ENCODE results near the gene P2RX2.

Gene P2RX2

DNA sequence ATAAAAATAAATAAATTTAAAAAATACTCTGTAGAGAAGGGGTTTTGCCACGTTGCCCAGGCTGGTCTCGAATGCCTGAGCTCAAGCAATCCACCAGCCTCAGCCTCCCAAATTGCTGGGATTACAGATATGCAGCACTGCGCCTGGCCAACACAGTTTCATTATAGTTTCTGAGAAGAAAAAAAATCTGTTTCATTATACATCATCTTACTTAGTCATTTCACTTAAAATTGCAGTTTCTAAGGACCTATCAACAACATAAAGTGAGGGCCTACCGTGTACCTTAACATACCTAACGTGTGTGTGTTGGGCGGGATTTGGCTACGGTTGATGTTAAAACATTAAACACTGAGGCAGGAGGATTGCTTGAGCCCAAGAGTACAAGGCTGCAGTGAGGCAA, 28.3 kb downstream of the P2RX2 start:
- WGBS, 2 experiments, result 97 to 98% methylated on average over 7 of the region's 7 CpGs
- Histone ChIP-seq H3K4me3 (ENCODE audit: insufficient read depth, low read depth, low read length) (no peak overlapping the region), H3K27me3 (ENCODE audit: control insufficient read depth, insufficient read depth, low read length, poor library complexity, severe bottlenecking) (no peaks in the 10 kb centered on the region), H3K27ac (ENCODE audit: insufficient read depth, low read depth, low read length, poor library complexity, severe bottlenecking) (no peak overlapping the region), H3K9me3 (ENCODE audit: control insufficient read depth, low read length) (no peaks in the 10 kb centered on the region), H3K36me3 (ENCODE audit: control insufficient read depth, insufficient read depth, low read length) (peaks cover 47% of the 10 kb centered on the region), H3K4me1 (ENCODE audit: control insufficient read depth, insufficient read depth, low read length) (no peaks in the 10 kb centered on the region)

DNA sequence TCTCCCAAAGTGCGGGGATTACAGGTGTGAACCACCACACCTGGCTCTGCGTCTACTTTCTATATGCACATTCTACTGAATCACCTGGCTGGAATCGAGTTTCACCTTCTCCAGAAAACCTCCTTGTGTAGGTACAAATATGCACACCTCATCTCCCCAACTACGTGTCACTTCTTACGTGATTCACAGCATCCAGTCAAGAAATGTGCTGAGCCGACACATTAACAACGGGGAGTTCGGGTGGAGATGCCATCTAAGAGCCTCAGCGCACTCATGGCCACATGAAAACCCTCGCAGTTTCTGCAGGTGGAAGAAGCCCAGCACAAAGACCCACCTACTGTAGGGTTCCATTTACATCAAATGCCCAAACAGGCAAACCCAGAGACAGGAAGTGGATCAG, 29.3 kb downstream of the P2RX2 start:
- H3K9me3 ChIP-seq (ENCODE audit: control insufficient read depth, low read length), result no peaks in the 10 kb centered on the region
- WGBS, 2 experiments, result 95 to 96% methylated on average over 10 of the region's 10 CpGs
- H3K4me3 ChIP-seq (ENCODE audit: insufficient read depth, low read depth, low read length), result no peak overlapping the region
- no peaks in the 10 kb centered on the region for H3K27me3 ChIP-seq (ENCODE audit: control insufficient read depth, insufficient read depth, low read length, poor library complexity, severe bottlenecking)
- no peak overlapping the region for H3K27ac ChIP-seq (ENCODE audit: insufficient read depth, low read depth, low read length, poor library complexity, severe bottlenecking)
- H3K4me1 ChIP-seq (ENCODE audit: control insufficient read depth, insufficient read depth, low read length), result no peaks in the 10 kb centered on the region
- peaks cover 46% of the 10 kb centered on the region for H3K36me3 ChIP-seq (ENCODE audit: control insufficient read depth, insufficient read depth, low read length)

DNA sequence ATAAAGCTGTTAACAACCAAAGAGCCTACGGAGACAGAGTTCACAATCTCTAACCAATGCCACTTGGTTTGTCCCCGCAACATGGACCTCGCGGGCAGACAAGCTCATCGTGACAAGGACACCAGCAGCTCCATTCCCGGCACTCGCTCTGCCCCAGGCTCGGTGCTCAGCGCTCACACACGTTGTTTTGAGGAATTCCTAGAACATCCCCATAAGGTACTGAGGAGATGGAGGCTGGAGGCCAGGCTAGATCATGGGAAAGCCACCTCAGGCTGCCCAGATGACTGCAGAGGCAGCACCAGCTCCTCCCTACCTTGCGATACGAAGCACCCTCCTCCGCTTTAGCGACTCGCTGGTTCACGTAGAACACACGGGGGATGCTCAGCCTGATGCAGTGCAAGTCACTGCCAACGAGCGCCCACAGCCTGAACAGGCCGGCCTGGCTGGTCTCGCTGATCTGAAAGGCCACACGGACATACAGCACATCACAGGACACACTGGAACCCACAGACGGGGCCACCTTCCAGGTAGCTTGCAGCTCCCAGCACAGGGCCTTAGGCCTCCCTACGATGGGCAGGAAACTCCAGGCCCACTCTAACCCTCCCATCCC, 30.1 kb downstream of the P2RX2 start:
- WGBS, 2 experiments, result 95 to 96% methylated on average over 24 of the region's 24 CpGs

DNA sequence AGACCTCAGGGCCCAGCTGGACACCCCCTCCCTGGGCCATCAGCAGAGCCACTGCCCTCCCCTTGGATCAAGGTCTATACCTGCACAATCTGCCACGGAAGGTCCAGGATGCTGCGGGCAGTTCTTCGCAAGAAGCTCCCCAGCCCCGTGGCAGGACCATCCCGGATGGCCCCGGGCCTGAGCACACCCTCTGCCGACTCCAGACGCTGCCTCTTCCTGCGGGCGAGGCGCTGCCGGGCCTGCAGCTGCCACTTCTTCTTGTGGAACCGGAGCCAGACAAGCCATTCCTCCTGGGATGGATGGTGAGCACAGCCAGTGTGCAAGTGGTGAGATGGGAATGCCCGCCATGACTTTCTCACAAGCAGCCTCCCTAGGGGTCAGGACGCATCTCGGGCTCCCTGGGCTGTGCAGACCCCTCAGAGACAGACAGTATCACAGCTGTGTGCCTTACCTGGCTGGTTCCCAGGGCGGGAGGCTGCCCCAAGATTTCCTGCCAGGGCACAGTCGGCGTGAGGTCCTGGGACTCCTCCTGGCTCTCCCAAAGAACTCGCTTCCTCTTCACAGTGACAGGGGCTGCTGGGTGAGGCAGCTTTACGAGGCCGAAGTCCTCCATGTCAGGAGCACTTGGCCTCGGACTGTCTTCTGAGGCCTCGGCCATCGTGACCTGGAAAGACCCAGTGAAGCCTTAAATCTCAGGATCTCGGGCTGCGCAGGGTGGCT, 30.8 kb downstream of the P2RX2 start:
- no peaks in the 10 kb centered on the region for H3K27me3 ChIP-seq (ENCODE audit: control insufficient read depth, insufficient read depth, low read length, poor library complexity, severe bottlenecking)
- H3K4me3 ChIP-seq (ENCODE audit: insufficient read depth, low read depth, low read length), result no peak overlapping the region
- no peaks in the 10 kb centered on the region for H3K4me1 ChIP-seq (ENCODE audit: control insufficient read depth, insufficient read depth, low read length)
- no peaks in the 10 kb centered on the region for H3K9me3 ChIP-seq (ENCODE audit: control insufficient read depth, low read length)
- WGBS, 2 experiments, result 94 to 95% methylated on average over 27 of the region's 27 CpGs
- H3K36me3 ChIP-seq (ENCODE audit: control insufficient read depth, insufficient read depth, low read length), result peaks cover 41% of the 10 kb centered on the region
- no peak overlapping the region for H3K27ac ChIP-seq (ENCODE audit: insufficient read depth, low read depth, low read length, poor library complexity, severe bottlenecking)

More for the DNA sequence above, 30.1 kb downstream of the P2RX2 start:
- Histone ChIP-seq H3K27ac (ENCODE audit: insufficient read depth, low read depth, low read length, poor library complexity, severe bottlenecking) (no peak overlapping the region), H3K36me3 (ENCODE audit: control insufficient read depth, insufficient read depth, low read length) (peaks cover 41% of the 10 kb centered on the region), H3K4me1 (ENCODE audit: control insufficient read depth, insufficient read depth, low read length) (no peaks in the 10 kb centered on the region), H3K27me3 (ENCODE audit: control insufficient read depth, insufficient read depth, low read length, poor library complexity, severe bottlenecking) (no peaks in the 10 kb centered on the region), H3K4me3 (ENCODE audit: insufficient read depth, low read depth, low read length) (no peak overlapping the region), H3K9me3 (ENCODE audit: control insufficient read depth, low read length) (no peaks in the 10 kb centered on the region)

DNA sequence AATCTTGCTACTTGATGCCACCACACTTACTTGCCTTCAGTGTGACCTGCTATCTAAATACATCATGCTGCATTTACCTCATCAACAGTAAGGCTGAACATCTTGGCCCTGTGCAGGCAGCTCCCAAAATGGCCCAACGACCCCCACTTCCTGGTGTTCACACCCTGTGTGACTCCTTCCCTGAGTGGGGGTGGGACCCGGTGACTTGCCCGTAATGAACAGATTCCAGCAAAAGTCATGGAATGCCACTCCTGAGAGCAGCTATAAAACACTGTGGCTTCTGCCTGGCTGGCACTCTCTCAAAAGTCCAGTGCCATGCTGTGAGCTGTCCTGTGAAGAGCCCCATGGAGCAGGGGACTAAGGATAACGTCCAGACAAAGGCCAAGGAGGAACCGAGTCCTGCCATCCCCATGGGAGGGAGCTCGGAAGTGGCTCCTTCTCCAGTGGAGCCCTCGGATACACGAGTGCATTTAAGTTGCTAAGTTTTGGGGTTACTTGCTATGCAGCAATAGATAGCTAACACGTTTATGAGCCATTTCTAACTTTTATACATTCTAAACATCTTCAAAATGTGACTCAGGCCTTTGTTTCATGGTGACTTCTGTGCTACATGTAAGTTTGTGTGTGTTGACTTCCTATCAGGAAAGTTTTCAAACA, 33.0 kb downstream of the P2RX2 start:
- Histone ChIP-seq H3K27me3 (ENCODE audit: control insufficient read depth, insufficient read depth, low read length, poor library complexity, severe bottlenecking) (no peaks in the 10 kb centered on the region), H3K36me3 (ENCODE audit: control insufficient read depth, insufficient read depth, low read length) (peaks cover 52% of the 10 kb centered on the region), H3K4me3 (ENCODE audit: insufficient read depth, low read depth, low read length) (no peak overlapping the region), H3K9me3 (ENCODE audit: control insufficient read depth, low read length) (no peaks in the 10 kb centered on the region), H3K27ac (ENCODE audit: insufficient read depth, low read depth, low read length, poor library complexity, severe bottlenecking) (no peak overlapping the region), H3K4me1 (ENCODE audit: control insufficient read depth, insufficient read depth, low read length) (no peaks in the 10 kb centered on the region)
- 88 to 89% methylated on average over 9 of the region's 9 CpGs for WGBS, 2 experiments

DNA sequence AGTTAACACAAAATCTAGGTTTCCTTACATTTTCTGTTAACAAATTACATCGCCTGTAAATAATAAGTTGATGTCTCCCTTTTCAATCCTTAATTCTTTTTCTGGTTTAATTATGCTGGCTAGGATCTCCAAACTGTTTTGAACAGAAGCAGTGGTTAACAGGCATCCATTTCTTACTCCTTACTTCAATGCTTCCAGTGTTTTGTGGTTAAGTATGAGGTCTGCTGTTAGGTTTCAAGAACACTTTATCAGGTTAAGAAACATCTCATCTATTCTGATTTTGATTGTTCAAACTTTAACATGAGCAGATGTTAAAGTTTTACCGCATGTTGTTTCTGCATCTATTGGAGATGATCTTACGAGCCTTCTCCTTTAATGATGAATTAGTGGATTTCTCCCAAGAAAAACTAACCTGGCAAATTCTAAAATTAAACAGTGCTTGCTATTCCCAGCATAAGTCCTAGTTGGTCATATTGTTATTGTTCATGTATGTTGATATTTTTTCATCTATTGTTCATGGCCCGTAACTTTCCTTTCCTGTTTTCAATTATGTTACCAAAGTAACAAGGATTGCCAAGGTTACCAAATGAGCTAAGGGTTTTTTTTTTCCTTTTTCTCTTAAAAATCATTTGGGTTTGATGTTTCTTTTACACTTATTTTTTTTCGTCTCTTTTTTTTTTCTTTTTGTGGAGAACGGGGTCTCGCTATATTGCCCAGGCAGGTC, 35.2 kb downstream of the P2RX2 start:
- H3K9me3 ChIP-seq (ENCODE audit: control insufficient read depth, low read length), result no peaks in the 10 kb centered on the region
- H3K27ac ChIP-seq (ENCODE audit: insufficient read depth, low read depth, low read length, poor library complexity, severe bottlenecking), result no peak overlapping the region
- WGBS, 2 experiments, result 95 to 100% methylated on average over 3 to 7 of the region's 7 CpGs
- no peak overlapping the region for H3K4me3 ChIP-seq (ENCODE audit: insufficient read depth, low read depth, low read length)
- no peaks in the 10 kb centered on the region for H3K4me1 ChIP-seq (ENCODE audit: control insufficient read depth, insufficient read depth, low read length)
- no peaks in the 10 kb centered on the region for H3K27me3 ChIP-seq (ENCODE audit: control insufficient read depth, insufficient read depth, low read length, poor library complexity, severe bottlenecking)
- H3K36me3 ChIP-seq (ENCODE audit: control insufficient read depth, insufficient read depth, low read length), result peaks cover 59% of the 10 kb centered on the region

DNA sequence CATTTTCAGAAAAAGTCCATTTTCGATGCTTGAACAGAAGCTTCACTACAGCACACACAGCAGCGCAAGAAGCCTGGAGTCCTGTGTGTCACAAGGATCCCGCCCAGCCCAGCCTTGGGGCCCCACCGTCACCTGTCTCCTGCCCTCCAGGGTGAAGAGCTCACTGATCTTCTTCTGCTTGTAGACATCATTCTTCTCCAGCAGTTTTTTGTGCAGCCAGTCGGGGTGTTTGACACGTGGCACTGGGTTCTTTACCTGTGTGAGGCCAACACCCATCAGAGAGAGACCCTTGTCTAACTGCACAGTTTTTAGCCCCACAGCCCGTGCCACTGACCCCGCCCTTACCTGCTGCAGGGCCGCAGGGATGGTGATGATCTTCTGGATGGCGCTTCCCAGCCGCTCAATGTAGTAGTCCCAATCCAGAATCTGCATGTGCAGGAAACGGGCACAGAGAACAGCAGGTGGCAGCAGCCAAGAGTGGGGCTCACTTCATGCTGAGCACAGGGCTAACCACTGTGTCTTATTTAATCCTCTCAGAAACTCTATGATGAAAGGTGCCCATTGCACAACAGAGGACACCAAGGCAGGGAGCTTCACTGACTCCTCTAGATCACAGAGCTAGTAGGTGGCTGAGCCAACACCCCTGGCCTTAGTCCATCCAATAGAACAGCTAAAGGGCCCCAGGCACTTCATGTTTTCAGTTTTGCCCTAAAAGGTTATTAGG, 38.6 kb downstream of the P2RX2 start:
- Histone ChIP-seq H3K27me3 (ENCODE audit: control insufficient read depth, insufficient read depth, low read length, poor library complexity, severe bottlenecking) (no peaks in the 10 kb centered on the region), H3K4me3 (ENCODE audit: insufficient read depth, low read depth, low read length) (no peak overlapping the region), H3K36me3 (ENCODE audit: control insufficient read depth, insufficient read depth, low read length) (peaks cover 80% of the 10 kb centered on the region), H3K27ac (ENCODE audit: insufficient read depth, low read depth, low read length, poor library complexity, severe bottlenecking) (no peak overlapping the region), H3K4me1 (ENCODE audit: control insufficient read depth, insufficient read depth, low read length) (no peaks in the 10 kb centered on the region), H3K9me3 (ENCODE audit: control insufficient read depth, low read length) (no peaks in the 10 kb centered on the region)
- 96% methylated on average over 12 of the region's 12 CpGs for WGBS, 2 experiments

DNA sequence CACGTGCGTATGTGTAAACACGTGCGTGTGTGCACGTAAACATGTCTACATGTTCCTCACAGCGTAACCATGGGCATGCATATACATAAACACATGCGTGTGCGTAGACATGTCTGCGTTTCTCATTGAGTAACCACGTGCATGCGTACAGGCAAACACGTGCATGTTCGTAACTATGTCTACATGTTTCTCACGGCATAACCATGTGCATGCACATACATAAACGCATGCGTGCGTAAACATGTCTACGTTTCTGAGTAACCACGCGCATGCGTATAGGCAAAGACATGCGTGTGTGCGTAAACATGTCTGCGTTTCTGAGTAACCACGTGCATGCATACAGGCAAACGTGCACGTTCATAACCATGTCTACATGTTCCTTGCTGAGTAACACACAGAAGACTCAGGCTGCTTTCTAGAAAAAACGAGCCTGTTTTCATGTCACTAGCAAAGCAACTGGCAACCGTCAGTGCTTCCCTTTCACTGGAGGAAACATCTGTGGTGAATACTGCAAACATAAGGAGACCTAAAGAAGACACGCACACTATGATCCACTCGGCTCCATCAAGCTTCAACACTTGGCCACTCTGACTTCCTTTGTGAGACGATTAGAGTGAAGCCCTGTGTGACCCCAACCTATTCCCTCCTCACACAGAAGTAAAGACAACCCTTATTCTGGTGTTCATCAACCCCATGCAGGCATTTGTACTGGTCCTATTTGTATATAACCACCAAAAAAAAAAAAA, 39.7 kb downstream of the P2RX2 start:
- Histone ChIP-seq H3K27me3 (ENCODE audit: control insufficient read depth, insufficient read depth, low read length, poor library complexity, severe bottlenecking) (no peaks in the 10 kb centered on the region), H3K4me3 (ENCODE audit: insufficient read depth, low read depth, low read length) (no peak overlapping the region), H3K9me3 (ENCODE audit: control insufficient read depth, low read length) (no peaks in the 10 kb centered on the region), H3K4me1 (ENCODE audit: control insufficient read depth, insufficient read depth, low read length) (no peaks in the 10 kb centered on the region), H3K36me3 (ENCODE audit: control insufficient read depth, insufficient read depth, low read length) (peaks cover 82% of the 10 kb centered on the region), H3K27ac (ENCODE audit: insufficient read depth, low read depth, low read length, poor library complexity, severe bottlenecking) (no peak overlapping the region)
- 95 to 96% methylated on average over 32 of the region's 32 CpGs for WGBS, 2 experiments

DNA sequence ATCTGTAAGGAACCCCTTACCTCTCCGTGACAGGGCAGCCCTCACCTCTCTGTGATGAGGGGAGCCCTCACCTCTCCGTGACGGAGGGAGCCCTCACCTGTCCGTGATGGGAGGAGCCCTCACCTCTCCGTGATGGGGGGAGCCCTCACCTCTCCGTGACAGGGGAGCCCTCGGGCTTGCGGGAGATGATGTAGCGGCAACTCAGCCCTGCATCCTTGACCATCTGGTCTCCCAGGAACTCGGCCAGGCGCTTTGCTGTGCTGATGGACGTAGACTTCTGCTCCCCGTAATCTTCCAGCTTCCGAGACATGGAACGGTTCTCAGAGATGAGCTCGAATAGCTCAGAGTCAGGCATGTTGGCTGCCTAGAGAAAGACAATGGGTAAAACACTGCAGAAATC, 40.6 kb downstream of the P2RX2 start:
- H3K9me3 ChIP-seq (ENCODE audit: control insufficient read depth, low read length), result no peaks in the 10 kb centered on the region
- H3K27me3 ChIP-seq (ENCODE audit: control insufficient read depth, insufficient read depth, low read length, poor library complexity, severe bottlenecking), result no peaks in the 10 kb centered on the region
- WGBS, 2 experiments, result 93 to 94% methylated on average over 16 of the region's 16 CpGs
- no peaks in the 10 kb centered on the region for H3K4me1 ChIP-seq (ENCODE audit: control insufficient read depth, insufficient read depth, low read length)
- H3K36me3 ChIP-seq (ENCODE audit: control insufficient read depth, insufficient read depth, low read length), result peaks cover 87% of the 10 kb centered on the region
- no peak overlapping the region for H3K27ac ChIP-seq (ENCODE audit: insufficient read depth, low read depth, low read length, poor library complexity, severe bottlenecking)
- no peak overlapping the region for H3K4me3 ChIP-seq (ENCODE audit: insufficient read depth, low read depth, low read length)
